SJSA1 (cell line): ENCODE data around the gene PRLH. TPM values are rescaled to one million over a fixed set of nuclear protein-coding genes. Genes with fewer than 3 reads are reported as not detected.
"Not testable (repeated sequence)": the region's sequence is repeated elsewhere in the genome, so short reads cannot be mapped to it uniquely, and the experiment has no call there.

Experiments
- DNase-seq, 2 experiments: peaks; one replicate each; pipeline ENCODE4 v3.0.0-alpha.2; 2015 to 2020; ENCODE audit warnings: low spot score in 2 of 2, low read depth in 1 of 2
- H3K27ac ChIP-seq: fragments of 250-450 bp; sonication (Bioruptor Pico); 2 replicates; pipeline ENCODE4 v1.5.1; 2020; ENCODE audit warnings: mild to moderate bottlenecking, moderate library complexity
- H3K27me3 ChIP-seq: fragments of 250-450 bp; sonication (Bioruptor Pico); replicated peaks from 2 replicates; pipeline ENCODE4 v1.5.1; 2020; ENCODE audit warnings: mild to moderate bottlenecking, moderate library complexity
- H3K36me3 ChIP-seq: fragments of 250-450 bp; sonication (Bioruptor Pico); 2 replicates; pipeline ENCODE4 v1.5.1; 2020; ENCODE audit warnings: mild to moderate bottlenecking
- H3K4me1 ChIP-seq: fragments of 250-450 bp; sonication (Bioruptor Pico); replicated peaks from 2 replicates; pipeline ENCODE4 v1.6.1; 2021; ENCODE audit warnings: mild to moderate bottlenecking
- H3K4me3 ChIP-seq: fragments of 250-450 bp; sonication (Bioruptor Pico); 2 replicates; pipeline ENCODE4 v1.5.1; 2020; ENCODE audit warnings: mild to moderate bottlenecking
- H3K9me3 ChIP-seq: fragments of 250-450 bp; sonication (Bioruptor Pico); replicated peaks from 2 replicates; pipeline ENCODE4 v1.5.1; 2020; ENCODE audit warnings: mild to moderate bottlenecking
- total RNA-seq: library from RNA; depleted of rRNA; stranded (reverse); fragments of >200 nt; shearing (Covaris generic); gene quantifications from 2 replicates; pipeline ENCODE4 v1.2.3, GENCODE V29; 2014

PRLH gene
- total RNA-seq, 1 experiment from 2014 or later = not detected

GRCh38 chr2:237600205-237600846, 34.0 kb downstream of the PRLH start:
- Histone ChIP-seq H3K36me3 (no peaks in the 10 kb centered on the region), H3K4me3 (no peak overlapping the region), H3K4me1 (peaks cover 28% of the 10 kb centered on the region), H3K27me3 (no peaks in the 10 kb centered on the region), H3K9me3 (no peaks in the 10 kb centered on the region), H3K27ac (peak overlapping the region; percentile 14; the same call in 1 of the 2 replicates)
- DNase-seq = peak in 1 of 2 experiments; percentile 42

GRCh38 chr2:237601453-237602116, 35.2 kb downstream of the PRLH start:
- Histone ChIP-seq H3K9me3 (no peaks in the 10 kb centered on the region), H3K36me3 (no peaks in the 10 kb centered on the region), H3K27ac (no peak overlapping the region), H3K4me3 (no peak overlapping the region), H3K4me1 (peaks cover 36% of the 10 kb centered on the region), H3K27me3 (no peaks in the 10 kb centered on the region)
- no peak for DNase-seq

- DNase-seq = no peak
- Histone ChIP-seq H3K36me3 (no peaks in the 10 kb centered on the region), H3K27ac (no peak overlapping the region)
Observed at GRCh38 chr2:237602409-237602808, 36.0 kb downstream of the PRLH start.

GRCh38 chr2:237603049-237603717, 36.8 kb downstream of the PRLH start:
- no peak for DNase-seq
- Histone ChIP-seq H3K27ac (peak overlapping the region; percentile 57), H3K4me1 (peaks cover 39% of the 10 kb centered on the region), H3K4me3 (no peak overlapping the region), H3K36me3 (no peaks in the 10 kb centered on the region), H3K27me3 (no peaks in the 10 kb centered on the region), H3K9me3 (no peaks in the 10 kb centered on the region)

More at GRCh38 chr2:237602409-237602808, 36.0 kb downstream of the PRLH start:
- Histone ChIP-seq H3K9me3 (no peaks in the 10 kb centered on the region), H3K27me3 (no peaks in the 10 kb centered on the region), H3K4me3 (no peak overlapping the region), H3K4me1 (peaks cover 39% of the 10 kb centered on the region)

GRCh38 chr2:237603718-237604362, 37.5 kb downstream of the PRLH start:
- H3K27me3 ChIP-seq = no peaks in the 10 kb centered on the region
- no peaks in the 10 kb centered on the region for H3K36me3 ChIP-seq
- peak overlapping the region; percentile 57 for H3K27ac ChIP-seq
- H3K9me3 ChIP-seq = no peaks in the 10 kb centered on the region
- DNase-seq = peak in 1 of 2 experiments; percentile 46
- H3K4me1 ChIP-seq = peaks cover 39% of the 10 kb centered on the region
- H3K4me3 ChIP-seq = no peak overlapping the region

GRCh38 chr2:237604391-237604790, 38.0 kb downstream of the PRLH start:
- peak overlapping the region; percentile 57; the same call in 1 of the 2 replicates for H3K27ac ChIP-seq

GRCh38 chr2:237604960-237605359, 38.6 kb downstream of the PRLH start:
- peaks cover 36% of the 10 kb centered on the region for H3K4me1 ChIP-seq
- no peaks in the 10 kb centered on the region for H3K36me3 ChIP-seq
- H3K4me3 ChIP-seq = no peak overlapping the region
- DNase-seq = no peak
- no peaks in the 10 kb centered on the region for H3K9me3 ChIP-seq
- no peak overlapping the region for H3K27ac ChIP-seq
- H3K27me3 ChIP-seq = no peaks in the 10 kb centered on the region

More at GRCh38 chr2:237604391-237604790, 38.0 kb downstream of the PRLH start:
- H3K9me3 ChIP-seq = no peaks in the 10 kb centered on the region
- H3K36me3 ChIP-seq = no peaks in the 10 kb centered on the region
- no peak for DNase-seq
- peaks cover 39% of the 10 kb centered on the region for H3K4me1 ChIP-seq
- no peaks in the 10 kb centered on the region for H3K27me3 ChIP-seq
- H3K4me3 ChIP-seq = no peak overlapping the region

- not testable (repeated sequence) for H3K9me3 ChIP-seq, H3K4me3 ChIP-seq, H3K36me3 ChIP-seq, H3K27me3 ChIP-seq
- peak in 1 of 2 experiments; percentile 36 for DNase-seq
- peaks cover 29% of the 10 kb centered on the region for H3K4me1 ChIP-seq
- 0 out of 2 replicates have a peak overlapping the region, but pooled peaks have one; percentile 32 for H3K27ac ChIP-seq
Observed at GRCh38 chr2:237606522-237606921, 40.1 kb downstream of the PRLH start.

GRCh38 chr2:237612527-237613357, 46.4 kb downstream of the PRLH start:
- Histone ChIP-seq H3K4me3 (no peak overlapping the region), H3K4me1 (peaks cover 54% of the 10 kb centered on the region), H3K36me3 (no peaks in the 10 kb centered on the region), H3K27me3 (no peaks in the 10 kb centered on the region), H3K9me3 (no peaks in the 10 kb centered on the region), H3K27ac (peak overlapping the region; percentile 90)
- DNase-seq = no peak

GRCh38 chr2:237613679-237614078, 47.3 kb downstream of the PRLH start:
- Histone ChIP-seq H3K27ac (peak overlapping the region; percentile 90), H3K36me3 (no peaks in the 10 kb centered on the region), H3K27me3 (no peaks in the 10 kb centered on the region), H3K4me1 (peaks cover 62% of the 10 kb centered on the region), H3K4me3 (no peak overlapping the region), H3K9me3 (no peaks in the 10 kb centered on the region)
- DNase-seq = no peak

- no peak overlapping the region for H3K4me3 ChIP-seq
- peak overlapping the region; percentile 90 for H3K27ac ChIP-seq
- H3K9me3 ChIP-seq = no peaks in the 10 kb centered on the region
- H3K27me3 ChIP-seq = no peaks in the 10 kb centered on the region
- DNase-seq = peak; percentile 61 to 73
- H3K36me3 ChIP-seq = no peaks in the 10 kb centered on the region
- H3K4me1 ChIP-seq = peaks cover 67% of the 10 kb centered on the region
Observed at GRCh38 chr2:237614151-237614720, 47.9 kb downstream of the PRLH start.

- Histone ChIP-seq H3K4me1 (peaks cover 67% of the 10 kb centered on the region), H3K9me3 (no peaks in the 10 kb centered on the region), H3K36me3 (no peaks in the 10 kb centered on the region), H3K27ac (peak overlapping the region; percentile 90), H3K27me3 (no peaks in the 10 kb centered on the region), H3K4me3 (no peak overlapping the region)
- peak in 1 of 2 experiments; percentile 34 for DNase-seq
Observed at GRCh38 chr2:237615631-237616249, 49.4 kb downstream of the PRLH start.
